H1 (cell line): ENCODE measurements around the gene RHOB. TPM values are rescaled to one million over a fixed set of nuclear protein-coding genes. Genes with fewer than 3 reads are reported as not detected.
A peak's percentile ranks its signal among the peaks of the same experiment; 100 is the strongest.

ENCODE experiments used
- CTCF ChIA-PET: fragments of 300-600 bp; sonication (Branson Sonifier 250); formaldehyde crosslinking; loops from one replicate; lab custom pipeline; 2021; ENCODE audit not compliant: partially characterized antibody; lab: Charles Lee
- POLR2A ChIA-PET: fragments of 300-600 bp; sonication (Branson Sonifier 250); formaldehyde crosslinking; loops from one replicate; lab custom pipeline; 2021; ENCODE audit warnings: inconsistent platforms; ENCODE audit not compliant: partially characterized antibody; lab: Charles Lee
- DNase-seq, 2 experiments: peaks; one replicate each; pipeline versions ENCODE4 v3.0.0 to v3.0.0-alpha.2; 2010 to 2022; ENCODE audit warnings: low spot score in 2 of 2, low read depth in 1 of 2, mixed read lengths in 1 of 2
- FAIRE-seq: peaks from 2 replicates; lab custom pipeline; 2011; peaks lifted over from hg19 to GRCh38; lab: Jason Lieb, UNC
- H2AFZ ChIP-seq: 2 replicates; pipeline ENCODE4 v1.8.1; 2012; ENCODE audit warnings: low read length, inconsistent platforms
- H2AK5ac ChIP-seq: 2 replicates; pipeline ENCODE4 v1.6.1; 2013; ENCODE audit warnings: low read depth, low read length
- H2BK120ac ChIP-seq: replicated peaks from 2 replicates; pipeline ENCODE3; 2013; ENCODE audit warnings: low read depth, low read length, inconsistent platforms
- H2BK12ac ChIP-seq: 2 replicates; pipeline ENCODE4 v1.6.1; 2013; ENCODE audit warnings: low read depth, low read length
- H2BK15ac ChIP-seq: 2 replicates; pipeline ENCODE4 v1.6.1; 2013; ENCODE audit warnings: low read length
- H2BK20ac ChIP-seq: 2 replicates; pipeline ENCODE4 v1.6.1; 2013; ENCODE audit warnings: low read length
- H2BK5ac ChIP-seq: 2 replicates; pipeline ENCODE4 v1.6.1; 2013; ENCODE audit warnings: low read depth, low read length
- H3K14ac ChIP-seq: 2 replicates; pipeline ENCODE4 v1.6.1; 2013; ENCODE audit warnings: inconsistent platforms; ENCODE audit not compliant: insufficient read length
- H3K18ac ChIP-seq: 2 replicates; pipeline ENCODE4 v1.6.1; 2013; ENCODE audit warnings: low read length; ENCODE audit errors: extremely low read depth
- H3K23ac ChIP-seq: 2 replicates; pipeline ENCODE4 v1.6.1; 2013; ENCODE audit warnings: inconsistent platforms; ENCODE audit not compliant: insufficient read length
- H3K23me2 ChIP-seq: 2 replicates; pipeline ENCODE4 v1.6.1; 2013; ENCODE audit warnings: low read depth, low read length
- H3K27ac ChIP-seq: 2 replicates; pipeline ENCODE4 v1.6.1; 2011; ENCODE audit warnings: low read depth, low read length, inconsistent platforms
- H3K27me3 ChIP-seq, 4 experiments: replicated peaks in 1 of 4; 1 replicate in 1 of 4; 2 replicates in 3 of 4; pipeline versions ENCODE4 v1.6.1 to v1.8.1; 2011 to 2013; ENCODE audit warnings: low read length in 3 of 4, mild to moderate bottlenecking in 3 of 4, inconsistent platforms in 2 of 4, mixed read lengths in 2 of 4, moderate library complexity in 1 of 4; ENCODE audit not compliant: control insufficient read depth in 3 of 4, insufficient read depth in 3 of 4; ENCODE audit errors: extremely low read depth in 1 of 4
- H3K36me3 ChIP-seq, 4 experiments: 2 replicates each; pipeline versions ENCODE4 v1.6.1 to v1.8.1; 2011 to 2013; ENCODE audit warnings: mild to moderate bottlenecking in 4 of 4, low read length in 3 of 4, moderate library complexity in 2 of 4, control low read depth in 1 of 4, inconsistent platforms in 1 of 4; ENCODE audit not compliant: insufficient read depth in 4 of 4, control insufficient read depth in 2 of 4
- H3K4ac ChIP-seq: replicated peaks from 2 replicates; pipeline ENCODE3; 2013; ENCODE audit warnings: low read length, low read depth, mixed read lengths, inconsistent platforms; ENCODE audit not compliant: insufficient read length
- H3K4me1 ChIP-seq, 4 experiments: replicated peaks in 1 of 4; 1 replicate in 1 of 4; 2 replicates in 3 of 4; pipeline versions ENCODE4 v1.6.1 to v1.8.1; 2011 to 2013; ENCODE audit warnings: low read length in 3 of 4, inconsistent platforms in 2 of 4, mixed read lengths in 1 of 4; ENCODE audit not compliant: insufficient read depth in 4 of 4, control insufficient read depth in 3 of 4
- H3K4me2 ChIP-seq, 2 experiments: 2 replicates each; pipeline versions ENCODE4 v1.6.1 to v1.8.1; 2011 to 2013; ENCODE audit warnings: low read depth in 2 of 2, low read length in 2 of 2, control low read depth in 1 of 2, inconsistent platforms in 1 of 2, mild to moderate bottlenecking in 1 of 2; ENCODE audit not compliant: insufficient read depth in 1 of 2
- H3K4me3 ChIP-seq, 4 experiments: fragments of 200-600, 300-600 bp in 1 of 4; sonication (generic), shearing (Covaris generic), sonication (Bioruptor Twin) in 1 of 4; 2 replicates each; pipeline versions ENCODE4 v1.5.1 to v1.8.1; 2011 to 2016; ENCODE audit warnings: low read length in 4 of 4, low read depth in 3 of 4, control low read depth in 2 of 4, inconsistent platforms in 2 of 4, mild to moderate bottlenecking in 2 of 4, mixed read lengths in 1 of 4, moderate library complexity in 1 of 4; ENCODE audit not compliant: insufficient read depth in 2 of 4; ENCODE audit errors: extremely low read depth in 1 of 4
- H3K56ac ChIP-seq: replicated peaks from 2 replicates; pipeline ENCODE3; 2013; ENCODE audit warnings: low read depth, mild to moderate bottlenecking, mixed read lengths, low read length, inconsistent platforms; ENCODE audit not compliant: insufficient read length
- H3K79me1 ChIP-seq: 2 replicates; pipeline ENCODE4 v1.6.1; 2013; ENCODE audit warnings: low read depth, low read length, control low read depth
- H3K79me2 ChIP-seq, 2 experiments: 2 replicates each; pipeline versions ENCODE4 v1.6.1 to v1.8.1; 2012 to 2013; ENCODE audit warnings: low read length in 2 of 2, mild to moderate bottlenecking in 2 of 2, inconsistent platforms in 1 of 2; ENCODE audit not compliant: insufficient read depth in 2 of 2, control insufficient read depth in 1 of 2
- H3K9ac ChIP-seq, 4 experiments: replicated peaks in 1 of 4; 1 replicate in 1 of 4; 2 replicates in 3 of 4; pipeline versions ENCODE4 v1.6.1 to v1.8.1; 2011 to 2013; ENCODE audit warnings: low read depth in 3 of 4, low read length in 3 of 4, control low read depth in 2 of 4, mild to moderate bottlenecking in 2 of 4, moderate library complexity in 2 of 4, inconsistent platforms in 1 of 4; ENCODE audit errors: extremely low read depth in 1 of 4
- H3K9me3 ChIP-seq, 2 experiments: 2 replicates each; pipeline versions ENCODE4 v1.6.1 to v1.8.1; 2012 to 2013; ENCODE audit warnings: mild to moderate bottlenecking in 2 of 2, moderate library complexity in 2 of 2, control low read depth in 1 of 2, inconsistent platforms in 1 of 2, low read depth in 1 of 2, low read length in 1 of 2, mixed read lengths in 1 of 2; ENCODE audit not compliant: insufficient read depth in 2 of 2
- H4K20me1 ChIP-seq, 2 experiments: replicated peaks in 1 of 2; 2 replicates each; pipeline versions ENCODE3 to v1.8.1; 2011 to 2013; ENCODE audit warnings: inconsistent platforms in 2 of 2, low read length in 2 of 2, mild to moderate bottlenecking in 1 of 2; ENCODE audit not compliant: insufficient read depth in 2 of 2, control insufficient read depth in 1 of 2
- H4K5ac ChIP-seq: 2 replicates; pipeline ENCODE4 v1.6.1; 2013; ENCODE audit warnings: low read length, low read depth, mixed read lengths, inconsistent platforms; ENCODE audit not compliant: insufficient read length
- H4K8ac ChIP-seq: 2 replicates; pipeline ENCODE4 v1.8.0; 2013; ENCODE audit warnings: mild to moderate bottlenecking, moderate library complexity, low read length, inconsistent platforms; ENCODE audit not compliant: insufficient read depth; ENCODE audit errors: extremely low read depth
- H4K91ac ChIP-seq: replicated peaks from 2 replicates; pipeline ENCODE3; 2013; ENCODE audit warnings: low read length, mixed read lengths, inconsistent platforms; ENCODE audit not compliant: insufficient read length
- WGBS, 2 experiments: shearing (Covaris generic) in 1 of 2; methylation state at CpG; one replicate each; pipeline versions ENCODE4 v1.1.6 to v1.1.7; 2013 to 2015; ENCODE audit warnings: low lambda C conversion rate in 2 of 2, mixed read lengths in 2 of 2, inconsistent platforms in 1 of 2, low coverage in 1 of 2, missing lambda C conversion rate in 1 of 2; ENCODE audit not compliant: insufficient replicate concordance in 2 of 2, insufficient coverage in 1 of 2, insufficient read length in 1 of 2; ENCODE audit errors: extremely low coverage in 1 of 2, missing lambda C conversion rate in 1 of 2; 5-methylcytosine and 5-hydroxymethylcytosine counted together
- polyA plus RNA-seq, 7 experiments: library from polyadenylated mRNA; depleted of rRNA in 3 of 7; stranded (reverse) in 5 of 7; unstranded in 2 of 7; fragments of >200 nt in 5 of 7; fragments of 200-250 nt in 2 of 7; gene quantifications; 1 replicate in 5 of 7; 2 replicates in 1 of 7; 4 replicates in 1 of 7; pipeline versions ENCODE4 v1.2.1 to v1.2.3, GENCODE V29; 2011 to 2013; ENCODE audit warnings: missing spikeins in 2 of 7, mixed read lengths in 2 of 7
- total RNA-seq: library from RNA; stranded (reverse); fragmentation: NEBNext Ultra II Directional; extraction: Animal tissue kit (Norgen Biotek cat#: 25700); gene quantifications from 2 replicates; pipeline ENCODE4 v1.2.1, GENCODE V29; 2021

Gene RHOB
- total and polyA plus RNA-seq, 2 of the 8 experiments (the other 6 are each of a cell fraction or from before 2014, with no cell fraction given) = 9.3 to 9.5 TPM

DNA sequence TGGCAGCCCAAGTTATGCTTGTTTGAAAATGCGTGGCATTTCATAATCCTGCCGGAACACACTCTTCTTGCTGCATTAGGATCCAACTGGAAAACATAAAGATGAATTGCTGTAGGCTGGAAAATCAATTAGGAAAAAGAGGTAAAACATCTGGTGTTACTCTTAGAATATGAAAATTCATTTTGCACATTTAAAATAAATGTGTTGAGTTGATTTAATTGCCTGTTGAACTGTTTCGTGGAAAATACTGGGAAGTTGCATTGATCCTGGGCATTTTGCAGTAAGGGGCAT is 4.1 kb downstream of the RHOB start:
- H3K4me2 ChIP-seq = peak overlapping the region in 1 of 2 experiments; percentile 40; a peak in 1 of 4 replicates
- peaks cover 13 to 54% (median 37%) of the 10 kb centered on the region in 4 experiments for H3K27me3 ChIP-seq
- ChIA-PET CTCF (interaction anchor here (1.2 to 13.5 kb wide), 10 partner anchors 7 to 185 kb away, joined by 3 to 367 read pairs (median 6); no protein-coding TSS in a partner anchor), POLR2A (interaction anchor here (0.7 to 1.0 kb wide), 2 partner anchors 182 to 196 kb away, joined by 3 read pairs; no protein-coding TSS in a partner anchor)
- WGBS, 2 experiments = 90% methylated on average over 3 of the region's 3 CpGs; no CpG with 5 or more reads in 1 of the 2 experiments
- H2AFZ ChIP-seq = no peak overlapping the region
- no peak overlapping the region for H3K56ac ChIP-seq
- H2BK12ac ChIP-seq = no peak overlapping the region
- H4K8ac ChIP-seq = no peak overlapping the region
- no peak for FAIRE-seq
- no peak overlapping the region for H2BK20ac ChIP-seq
- no peak overlapping the region for H3K23ac ChIP-seq
- no peak overlapping the region for H2BK120ac ChIP-seq
- no peak for DNase-seq
- no peak overlapping the region for H3K9ac ChIP-seq
- no peak overlapping the region for H2BK5ac ChIP-seq
- no peak overlapping the region for H3K4ac ChIP-seq
- H3K4me3 ChIP-seq = no peak overlapping the region
- no peak overlapping the region for H4K91ac ChIP-seq
- no peak overlapping the region for H2AK5ac ChIP-seq
- peaks cover 9 to 16% (median 13%) of the 10 kb centered on the region in 4 experiments for H3K4me1 ChIP-seq
- no peak overlapping the region for H3K14ac ChIP-seq
- peaks cover 14% of the 10 kb centered on the region; the same call in 1 of the 2 replicates for H3K23me2 ChIP-seq
- no peak overlapping the region for H3K18ac ChIP-seq
- H3K9me3 ChIP-seq = no peaks in the 10 kb centered on the region
- no peak overlapping the region for H4K5ac ChIP-seq
- peaks cover 12% of the 10 kb centered on the region in 2 experiments for H4K20me1 ChIP-seq
- H3K36me3 ChIP-seq = no peaks in the 10 kb centered on the region
- no peak overlapping the region for H3K27ac ChIP-seq
- H2BK15ac ChIP-seq = no peak overlapping the region
- no peaks in the 10 kb centered on the region for H3K79me1 ChIP-seq
- H3K79me2 ChIP-seq = no peaks in the 10 kb centered on the region
